Tibial nerve (tissue), 4 donors: ENCODE results near the gene GOLT1A. TPM values are rescaled to one million over a fixed set of nuclear protein-coding genes. Genes with fewer than 3 reads are reported as not detected.

Experiments used
- DNase-seq, 2 donors: peaks; one replicate each; pipeline ENCODE4 v3.0.0-alpha.2; 2019; ENCODE audit warnings: low spot score in 2 of 2
- H3K27ac ChIP-seq, 4 donors: fragments of 200-600 bp; sonication (generic) in 3 of 4; one replicate each; pipeline ENCODE4 v1.5.1; 2017 to 2019; ENCODE audit warnings: mild to moderate bottlenecking in 1 of 4
- H3K27me3 ChIP-seq, 2 donors: fragments of 200-600 bp; sonication (generic) in 1 of 2; one replicate each; pipeline versions ENCODE4 v1.5.1 to v1.6.0; 2017 to 2019
- H3K36me3 ChIP-seq, 3 donors: fragments of 200-600 bp; sonication (generic); one replicate each; pipeline ENCODE4 v1.5.1; 2018 to 2019
- H3K4me1 ChIP-seq, 4 donors: fragments of 200-600 bp; sonication (generic) in 3 of 4; one replicate each; pipeline ENCODE4 v1.5.1; 2017 to 2019
- H3K4me3 ChIP-seq, 4 donors: fragments of 200-600 bp; sonication (generic) in 3 of 4; one replicate each; pipeline ENCODE4 v1.5.1; 2017 to 2019; ENCODE audit warnings: mild to moderate bottlenecking in 1 of 4, moderate library complexity in 1 of 4
- H3K9me3 ChIP-seq, 4 donors: fragments of 200-600 bp; sonication (generic) in 3 of 4; one replicate each; pipeline ENCODE4 v1.5.1; 2017 to 2019
- CTCF ChIP-seq, 5 experiments: fragments of 200-600 bp in 3 of 5; fragments of 450-650 bp in 2 of 5; sonication (generic) in 3 of 5; IDR thresholded peaks; one replicate each; pipeline ENCODE4 v1.5.1; 2016 to 2019; ENCODE audit warnings: antibody characterized with exemption in 5 of 5, mild to moderate bottlenecking in 3 of 5, moderate library complexity in 2 of 5
- EP300 ChIP-seq, 2 donors: sonication (generic); formaldehyde crosslinking; IDR thresholded peaks; one replicate each; pipeline ENCODE4 v1.6.1; 2017; ENCODE audit warnings: antibody characterized with exemption in 2 of 2, mild to moderate bottlenecking in 1 of 2
- POLR2A ChIP-seq, 2 donors: fragments of 450-650 bp; IDR thresholded peaks; one replicate each; pipeline ENCODE4 v1.6.1; 2017; ENCODE audit warnings: antibody characterized with exemption in 2 of 2, mild to moderate bottlenecking in 2 of 2, moderate library complexity in 2 of 2
- WGBS, 2 donors: methylation state at CpG; one replicate each; pipeline ENCODE4 v1.1.5; 2018; 5-methylcytosine and 5-hydroxymethylcytosine counted together
- total RNA-seq, 4 donors: library from RNA; depleted of rRNA; stranded (reverse); fragments of >200 nt; gene quantifications; one replicate each; pipeline ENCODE4 v1.1.0, GENCODE V29; 2016

Gene GOLT1A
- total RNA-seq, 4 donors from 2014 or later, result not detected

DNA sequence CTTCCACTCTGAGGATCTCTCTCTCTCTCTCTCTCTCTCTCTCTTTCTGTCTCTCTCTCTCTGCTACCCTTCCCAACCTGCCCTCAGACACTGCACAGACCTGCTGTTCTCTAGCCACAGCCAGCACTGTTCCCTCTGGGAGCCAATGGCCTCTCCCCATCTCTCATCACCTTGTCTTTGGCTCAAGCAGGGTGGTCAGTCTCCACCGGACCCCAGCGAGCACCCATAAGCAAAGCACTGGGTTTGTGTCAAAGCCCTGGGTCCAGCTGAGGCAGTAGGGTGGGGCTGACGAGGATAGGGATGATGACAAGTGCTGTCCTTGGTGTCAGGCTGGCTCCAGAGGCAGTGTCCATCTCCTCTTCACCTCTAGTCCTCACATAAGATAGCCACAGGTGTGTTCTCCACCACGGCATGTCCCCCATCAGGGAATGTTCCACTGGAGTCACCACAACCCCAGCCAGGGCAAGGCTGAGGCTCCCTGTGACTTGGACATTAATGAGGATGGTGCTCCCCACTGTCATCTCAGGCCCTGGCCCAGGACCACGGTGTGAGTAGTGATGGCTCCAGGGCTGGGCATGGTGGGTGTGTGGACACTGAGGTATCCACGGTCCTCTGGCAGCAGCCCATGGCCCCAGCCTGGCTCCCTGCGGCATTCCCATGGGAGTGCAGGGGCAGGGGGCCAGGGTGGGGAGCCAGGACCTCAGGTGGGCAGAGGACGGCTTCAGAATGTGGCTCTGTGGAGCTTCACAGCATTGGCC lies 8.4 kb upstream of the GOLT1A start:
- no peaks in the 10 kb centered on the region for H3K27me3 ChIP-seq
- DNase-seq, result no peak
- no peaks in the 10 kb centered on the region for H3K36me3 ChIP-seq
- H3K4me3 ChIP-seq, result no peak overlapping the region
- no peak for TF ChIP-seq POLR2A (IDR thresholded peaks at IDR 0.05)
- TF ChIP-seq EP300 (IDR thresholded peaks at IDR 0.05), result no peak
- TF ChIP-seq CTCF (IDR thresholded peaks at IDR 0.05), result no peak
- no peaks in the 10 kb centered on the region for H3K9me3 ChIP-seq
- H3K4me1 ChIP-seq, result no peaks in the 10 kb centered on the region
- H3K27ac ChIP-seq, result no peak overlapping the region
- 81 to 82% methylated on average over 8 of the region's 8 CpGs for WGBS, 2 donors

- H3K27ac ChIP-seq, result no peak overlapping the region
- H3K27me3 ChIP-seq, result no peaks in the 10 kb centered on the region
- no peaks in the 10 kb centered on the region for H3K36me3 ChIP-seq
- H3K4me3 ChIP-seq, result no peak overlapping the region
- H3K9me3 ChIP-seq, result no peaks in the 10 kb centered on the region
- DNase-seq, result no peak
- H3K4me1 ChIP-seq, result no peaks in the 10 kb centered on the region
- no peak for TF ChIP-seq CTCF (IDR thresholded peaks at IDR 0.05)
- no peak for TF ChIP-seq POLR2A (IDR thresholded peaks at IDR 0.05)
- TF ChIP-seq EP300 (IDR thresholded peaks at IDR 0.05), result no peak
- 78 to 80% methylated on average over 11 of the region's 11 CpGs for WGBS, 2 donors
Observed at GRCh38 chr1:204221271-204221670, 7.5 kb upstream of the GOLT1A start.

DNA sequence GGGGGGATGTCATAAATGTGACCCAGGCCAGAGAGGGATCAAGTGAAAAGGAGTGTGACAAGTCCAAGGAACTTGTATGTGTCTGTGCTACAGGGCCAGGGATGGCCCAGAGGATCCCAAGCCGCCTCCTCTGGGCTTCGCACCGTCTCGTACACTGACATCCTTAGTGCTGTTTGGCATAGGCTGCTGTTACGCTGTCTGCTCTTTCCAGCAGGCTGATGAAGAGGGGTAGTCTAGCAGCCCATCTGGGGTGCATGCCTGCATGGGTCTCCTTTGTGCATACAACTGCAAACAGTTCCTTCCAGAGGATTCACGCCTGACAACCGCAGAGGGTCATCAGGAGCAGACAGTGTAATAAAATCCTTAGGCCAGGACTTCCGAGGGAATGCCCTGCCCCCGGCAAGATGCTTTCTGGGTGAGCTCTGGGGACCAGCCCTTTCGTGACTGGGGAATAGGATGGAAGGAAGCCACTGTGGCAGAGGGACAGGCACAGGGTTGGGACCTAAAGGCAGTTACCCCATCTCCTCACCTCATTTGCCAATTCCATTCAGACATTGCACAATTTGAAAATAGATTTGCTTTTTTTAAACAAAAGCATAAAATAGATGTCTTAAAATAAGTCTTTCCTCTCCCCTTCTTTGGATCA lies 6.3 kb upstream of the GOLT1A start:
- Histone ChIP-seq H3K4me1 (no peaks in the 10 kb centered on the region), H3K27me3 (no peaks in the 10 kb centered on the region), H3K4me3 (no peak overlapping the region), H3K36me3 (no peaks in the 10 kb centered on the region), H3K27ac (no peak overlapping the region), H3K9me3 (no peaks in the 10 kb centered on the region)
- no peak for TF ChIP-seq EP300 (IDR thresholded peaks at IDR 0.05)
- TF ChIP-seq POLR2A (IDR thresholded peaks at IDR 0.05), result no peak
- no peak for TF ChIP-seq CTCF (IDR thresholded peaks at IDR 0.05)
- DNase-seq, result no peak
- WGBS, 2 donors, result 66 to 78% methylated on average over 10 of the region's 10 CpGs

DNA sequence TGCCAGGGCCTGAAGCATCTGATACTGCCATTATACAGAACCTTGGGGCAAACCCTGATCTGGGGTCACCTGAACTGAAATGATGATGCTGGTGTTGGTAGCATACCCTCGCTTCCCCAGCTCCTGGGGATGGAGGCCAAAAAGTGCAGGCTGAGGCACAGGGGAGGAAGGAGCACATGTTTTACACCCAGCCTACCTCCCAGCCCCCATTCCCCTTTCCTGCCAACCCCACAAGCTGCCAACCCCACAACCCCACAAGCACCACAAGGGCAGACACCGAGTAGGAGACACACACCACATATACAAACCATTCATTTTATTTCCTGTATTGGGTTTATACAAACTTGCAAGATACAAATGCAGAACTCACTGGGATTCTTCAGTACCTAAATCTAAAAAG lies 4.8 kb upstream of the GOLT1A start:
- Histone ChIP-seq H3K9me3 (no peaks in the 10 kb centered on the region), H3K27ac (no peak overlapping the region), H3K4me1 (peaks cover 0 to 10% (median 0%) of the 10 kb centered on the region in 4 donors), H3K36me3 (no peaks in the 10 kb centered on the region), H3K27me3 (peaks cover 0 to 8% of the 10 kb centered on the region in 2 donors), H3K4me3 (no peak overlapping the region)
- no peak for DNase-seq
- 66 to 71% methylated on average over 2 of the region's 2 CpGs for WGBS, 2 donors
- TF ChIP-seq POLR2A (IDR thresholded peaks at IDR 0.05), result no peak
- TF ChIP-seq EP300 (IDR thresholded peaks at IDR 0.05), result no peak
- no peak for TF ChIP-seq CTCF (IDR thresholded peaks at IDR 0.05)

- no peak for DNase-seq
- Histone ChIP-seq H3K4me1 (peaks cover 0 to 11% (median 0%) of the 10 kb centered on the region in 4 donors), H3K4me3 (no peak overlapping the region), H3K27ac (no peak overlapping the region), H3K9me3 (no peaks in the 10 kb centered on the region), H3K36me3 (no peaks in the 10 kb centered on the region), H3K27me3 (peaks cover 0 to 15% of the 10 kb centered on the region in 2 donors)
- TF ChIP-seq EP300 (IDR thresholded peaks at IDR 0.05), result no peak
- TF ChIP-seq CTCF (IDR thresholded peaks at IDR 0.05), result no peak
- no peak for TF ChIP-seq POLR2A (IDR thresholded peaks at IDR 0.05)
- 67 to 69% methylated on average over 4 of the region's 4 CpGs for WGBS, 2 donors
Observed at GRCh38 chr1:204217648-204218000, 3.8 kb upstream of the GOLT1A start.
